IPS-NIHi7 (cell line): ENCODE data around the gene LRRC36.

Experiments used
- DNase-seq: peaks from one replicate; pipeline ENCODE4 v3.0.0; 2012; ENCODE audit warnings: mixed read lengths; ENCODE audit errors: extremely low spot score

The LRRC36 gene

GRCh38 chr16:67389911-67390815, 63.5 kb downstream of the LRRC36 start:
- DNase-seq: no peak

- no peak for DNase-seq
Observed at GRCh38 chr16:67390816-67391423, 64.3 kb downstream of the LRRC36 start.

GRCh38 chr16:67391424-67392300, 65.0 kb downstream of the LRRC36 start:
- DNase-seq: no peak

- DNase-seq: no peak
Observed at GRCh38 chr16:67392301-67393059, 65.9 kb downstream of the LRRC36 start.

- peak; percentile 91 for DNase-seq
Observed at GRCh38 chr16:67393111-67393787, 66.6 kb downstream of the LRRC36 start, which contains the start of gene TPPP3. Gene TPPP3, minus strand, starts transcription at chr16:67393498. Its CDS starts 2,387 bp downstream, at chr16:67391111.

GRCh38 chr16:67393788-67394154, 67.2 kb downstream of the LRRC36 start:
- no peak for DNase-seq

GRCh38 chr16:67394155-67395104, 67.8 kb downstream of the LRRC36 start:
- DNase-seq: no peak

GRCh38 chr16:67395105-67395457, 68.5 kb downstream of the LRRC36 start:
- no peak for DNase-seq

- no peak for DNase-seq
Observed at GRCh38 chr16:67395458-67396158, 69.0 kb downstream of the LRRC36 start.

GRCh38 chr16:67396159-67397035, 69.8 kb downstream of the LRRC36 start:
- peak; percentile 88 for DNase-seq

GRCh38 chr16:67397036-67397801, 70.6 kb downstream of the LRRC36 start:
- DNase-seq: no peak

GRCh38 chr16:67397812-67398545, 71.4 kb downstream of the LRRC36 start:
- DNase-seq: no peak

GRCh38 chr16:67398546-67399217, 72.1 kb downstream of the LRRC36 start:
- no peak for DNase-seq

GRCh38 chr16:67399218-67399733, 72.7 kb downstream of the LRRC36 start:
- peak; percentile 91 for DNase-seq

GRCh38 chr16:67399749-67400704, 73.4 kb downstream of the LRRC36 start:
- DNase-seq: no peak
